Stimulated activated CD4-positive, alpha-beta T cell treated with anti-CD3 and anti-CD28 coated beads, Interleukin-1b, Interleukin-23, amount 100 ng/mL, for 48 hours (primary cell): ENCODE data around the gene COA3.

Source experiments
- DNase-seq: peaks from one replicate; pipeline ENCODE4 v3.0.0-alpha.2; 2020

The COA3 gene

GRCh38 chr17:42817866-42818265 lies 19.4 kb upstream of the COA3 start:
- no peak for DNase-seq

- no peak for DNase-seq
These were observed 16.3 kb upstream of the COA3 start for GRCh38 chr17:42814633-42815399.

- DNase-seq = no peak
These were observed 10.7 kb upstream of the COA3 start for GRCh38 chr17:42809250-42809649.

GRCh38 chr17:42806249-42806648 lies 7.7 kb upstream of the COA3 start:
- DNase-seq = no peak

GRCh38 chr17:42804918-42805367 lies 6.4 kb upstream of the COA3 start:
- DNase-seq = no peak

- DNase-seq = no peak
These were observed 4.8 kb upstream of the COA3 start for GRCh38 chr17:42803074-42803883.

- no peak for DNase-seq
These were observed 507 bp downstream of the COA3 start for GRCh38 chr17:42798011-42798382.

GRCh38 chr17:42797067-42798007 lies 1.2 kb downstream of the COA3 start:
- no peak for DNase-seq

GRCh38 chr17:42796066-42796758 lies 2.3 kb downstream of the COA3 start:
- DNase-seq = no peak

- DNase-seq = no peak
These were observed 3.0 kb downstream of the COA3 start for GRCh38 chr17:42795465-42795864.

- DNase-seq = no peak
These were observed 3.4 kb downstream of the COA3 start for GRCh38 chr17:42795061-42795460.

GRCh38 chr17:42792545-42792944 lies 6.0 kb downstream of the COA3 start:
- no peak for DNase-seq

- DNase-seq = no peak
These were observed 6.6 kb downstream of the COA3 start for GRCh38 chr17:42791948-42792347.

GRCh38 chr17:42787266-42787665 lies 11.2 kb downstream of the COA3 start:
- DNase-seq = no peak

- no peak for DNase-seq
These were observed 13.5 kb downstream of the COA3 start for GRCh38 chr17:42784811-42785592.

- DNase-seq = no peak
These were observed 14.1 kb downstream of the COA3 start for GRCh38 chr17:42784409-42784808.

GRCh38 chr17:42783791-42784138 lies 14.7 kb downstream of the COA3 start:
- no peak for DNase-seq

- no peak for DNase-seq
These were observed 15.3 kb downstream of the COA3 start for GRCh38 chr17:42783062-42783790.

- DNase-seq = no peak
These were observed 16.1 kb downstream of the COA3 start for GRCh38 chr17:42782166-42783061.

- no peak for DNase-seq
These were observed 16.8 kb downstream of the COA3 start for GRCh38 chr17:42781639-42782165.
